K562 (cell line): Measurements from ENCODE around the gene SPEF1. TPM values are rescaled to one million over a fixed set of nuclear protein-coding genes. Genes with fewer than 3 reads are reported as not detected.

Experiments
- FOXM1 ChIP-seq, 2 experiments: fragments of 450-650 bp in 1 of 2; sonication (generic) in 1 of 2; formaldehyde crosslinking in 1 of 2; IDR thresholded peaks; 2 replicates each; pipeline versions ENCODE4 v1.6.1 to v1.9.0; 2017 to 2022; ENCODE audit warnings: low read depth in 2 of 2, mild to moderate bottlenecking in 2 of 2, missing genetic modification reagents in 1 of 2, moderate library complexity in 1 of 2
- HES1 ChIP-seq: fragments of 450-650 bp; IDR thresholded peaks from 2 replicates; pipeline ENCODE4 v1.6.1; 2016; ENCODE audit warnings: low read depth, mild to moderate bottlenecking, moderate library complexity
- KLF10 ChIP-seq: fragments of 250-450 bp; sonication (Bioruptor Pico); IDR thresholded peaks from 2 replicates; pipeline ENCODE4 v1.6.1; 2021; ENCODE audit warnings: matching md5 sums
- MBD2 ChIP-seq: sonication (generic); IDR thresholded peaks from 2 replicates; pipeline ENCODE4 v1.6.1; 2016; ENCODE audit warnings: low read depth, borderline replicate concordance
- MTA1 ChIP-seq: fragments of 450-650 bp; IDR thresholded peaks from 2 replicates; pipeline ENCODE4 v1.6.1; 2017; ENCODE audit warnings: borderline replicate concordance
- NONO ChIP-seq, 2 experiments: fragments of 200-400 bp in 1 of 2; fragments of 450-650 bp in 1 of 2; formaldehyde crosslinking in 1 of 2; IDR thresholded peaks; 2 replicates each; pipeline ENCODE4 v1.6.1; 2017; ENCODE audit warnings: low read depth in 2 of 2, mild to moderate bottlenecking in 2 of 2, moderate library complexity in 2 of 2, low read length in 1 of 2
- PHB ChIP-seq: fragments of 250-450 bp; sonication (Bioruptor Pico); IDR thresholded peaks from 2 replicates; pipeline ENCODE4 v1.5.0; 2021
- RBM17 ChIP-seq: fragments of 200-400 bp; formaldehyde crosslinking; IDR thresholded peaks from 2 replicates; pipeline ENCODE4 v1.6.1; 2017; ENCODE audit warnings: low read depth, mild to moderate bottlenecking, low read length, borderline replicate concordance
- RREB1 ChIP-seq: fragments of 250-450 bp; sonication (Bioruptor Pico); IDR thresholded peaks from 2 replicates; pipeline ENCODE4 v1.4.0; 2020
- SIN3A ChIP-seq, 2 experiments: fragments of 150-350 bp in 1 of 2; IDR thresholded peaks; 2 replicates each; pipeline ENCODE4 v1.6.1; 2011 to 2016; ENCODE audit warnings: borderline replicate concordance in 2 of 2, low read depth in 2 of 2, low read length in 2 of 2, mild to moderate bottlenecking in 2 of 2, moderate library complexity in 2 of 2; ENCODE audit not compliant: control insufficient read depth in 1 of 2
- SP1 ChIP-seq: sonication (generic); formaldehyde crosslinking; IDR thresholded peaks from 2 replicates; pipeline ENCODE4 v1.8.1; 2022; ENCODE audit warnings: mild to moderate bottlenecking, missing genetic modification reagents
- TAL1 ChIP-seq: fragments of 450-650 bp; IDR thresholded peaks from 2 replicates; pipeline ENCODE4 v1.6.1; 2016; ENCODE audit warnings: mild to moderate bottlenecking
- ZBED1 ChIP-seq: IDR thresholded peaks from 2 replicates; pipeline ENCODE4 v1.6.1; 2014
- ZNF184 ChIP-seq: sonication (generic); formaldehyde crosslinking; IDR thresholded peaks from 2 replicates; pipeline ENCODE4 v1.5.0; 2020; ENCODE audit warnings: missing genetic modification reagents
- ZNF507 ChIP-seq: conservative IDR thresholded peaks from 2 replicates; pipeline ENCODE4 v1.6.1; 2017; ENCODE audit warnings: missing genetic modification characterization, missing compliant biosample characterization
- ZNF551 ChIP-seq: fragments of 250-450 bp; sonication (Bioruptor Pico); IDR thresholded peaks from 2 replicates; pipeline ENCODE4 v1.5.0; 2021; ENCODE audit warnings: mild to moderate bottlenecking, moderate library complexity
- ZNF57 ChIP-seq: fragments of 450-650 bp; formaldehyde crosslinking; IDR thresholded peaks from 2 replicates; pipeline ENCODE4 v1.4.0; 2020; ENCODE audit warnings: mild to moderate bottlenecking, moderate library complexity
- ZNF696 ChIP-seq: fragments of 250-450 bp; sonication (Bioruptor Pico); conservative IDR thresholded peaks from 2 replicates; pipeline ENCODE4 v1.4.0; 2020; ENCODE audit warnings: mild to moderate bottlenecking, moderate library complexity
- polyA plus RNA-seq, 8 experiments: library from polyadenylated mRNA; depleted of rRNA in 4 of 8; stranded (reverse) in 5 of 8; unstranded in 3 of 8; fragments of >200 nt; fragmentation: Nextera tagmentation in 2 of 8; fragmentation: Illumina TruSeq in 1 of 8; extraction: Ambion mirVana in 2 of 8; extraction: Trizol in 1 of 8; gene quantifications; 2 replicates each; pipeline versions ENCODE4 v1.2.1 to v1.2.3, GENCODE V29; 2011 to 2014; ENCODE audit warnings: inconsistent platforms in 1 of 8, missing spikeins in 1 of 8
- total RNA-seq, 7 experiments: library from RNA; depleted of rRNA in 6 of 7; stranded (reverse); fragments of >200 nt in 6 of 7; fragmentation: Illumina TruSeq in 2 of 7; extraction: Trizol in 2 of 7; gene quantifications; 2 replicates each; pipeline versions ENCODE4 v1.2.1 to v1.2.3, GENCODE V29; 2011 to 2021; ENCODE audit warnings: low replicate concordance in 1 of 7
- TF ChIP-seq, protein P1 (sequence below): fragments of 450-650 bp; conservative IDR thresholded peaks from 2 replicates; pipeline ENCODE4 v1.6.1; 2016; ENCODE audit warnings: missing genetic modification characterization, low read depth, mild to moderate bottlenecking, control low read depth, missing compliant biosample characterization

The SPEF1 gene
- total and polyA plus RNA-seq, 9 of the 15 experiments (the other 6 are each of a cell fraction or from before 2014, with no cell fraction given): not detected

DNA sequence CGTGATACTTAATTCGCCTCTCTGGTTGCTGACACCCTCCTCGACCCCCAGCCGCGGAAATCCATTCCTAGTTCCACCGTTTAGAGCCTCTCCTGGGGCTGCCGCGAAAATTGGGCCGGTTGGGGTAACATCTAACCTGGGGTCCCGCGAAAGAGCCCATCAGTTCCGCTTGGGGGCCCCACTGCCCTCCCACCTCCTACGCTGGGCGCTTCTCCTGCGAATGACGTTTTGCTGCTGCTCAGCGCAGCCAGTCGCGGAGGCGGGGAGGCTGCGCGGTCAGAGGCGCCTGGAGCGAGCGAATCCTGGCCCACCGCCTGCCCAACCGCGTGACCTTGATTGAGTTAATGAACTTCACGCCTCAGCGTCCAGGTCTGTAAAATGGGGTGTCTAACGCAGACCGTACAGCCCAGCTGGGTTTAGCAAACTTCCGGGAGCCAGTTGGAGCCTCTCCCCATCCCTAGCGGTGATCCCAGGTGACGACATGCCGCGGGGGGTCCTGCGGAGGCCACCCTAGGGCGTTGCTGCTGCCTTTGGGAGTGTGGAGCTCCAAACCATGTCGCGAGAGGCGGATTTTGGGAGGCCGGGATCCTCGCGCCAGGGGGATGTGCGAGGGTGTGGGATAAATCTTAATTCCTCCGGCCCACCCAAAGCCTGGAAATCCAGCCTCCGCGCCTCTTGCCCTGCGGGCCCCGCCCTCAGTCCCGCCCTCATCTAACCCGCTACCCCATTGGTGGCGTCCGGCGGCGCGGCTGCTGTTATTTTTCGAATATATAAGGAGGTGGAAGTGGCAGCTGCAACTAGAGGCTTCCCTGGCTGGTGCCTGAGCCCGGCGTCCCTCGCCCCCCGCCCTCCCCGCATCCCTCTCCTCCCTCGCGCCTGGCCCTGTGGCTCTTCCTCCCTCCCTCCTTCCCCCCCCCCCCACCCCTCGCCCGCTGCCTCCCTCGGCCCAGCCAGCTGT is 14.5 kb upstream of the SPEF1 start, which contains the start of gene CDC25B (continued):
- TF ChIP-seq PHB (CRISPR knock-in tag): no peak
- no peak for TF ChIP-seq ZNF696 (CRISPR knock-in tag)
- TF ChIP-seq MBD2: no peak
- no peak for TF ChIP-seq ZNF507 (tag)
- no peak for TF ChIP-seq ZNF57 (CRISPR knock-in tag)
- TF ChIP-seq HES1: no peak
- no peak for TF ChIP-seq ZNF551 (CRISPR knock-in tag)
- TF ChIP-seq MTA1: 0 out of 2 replicates have a peak, but pooled peaks have one; percentile 42
- TF ChIP-seq RBM17: no peak
- no peak for TF ChIP-seq TAL1
- no peak for TF ChIP-seq RREB1 (CRISPR knock-in tag)
- peak; percentile 96 for TF ChIP-seq FOXM1 (IDR thresholded peaks at IDR 0.05; ENCODE audit: low read depth)
- TF ChIP-seq FOXM1 (CRISPR knock-in tag; IDR thresholded peaks at IDR 0.05; ENCODE audit: low read depth): peak; percentile 98; the same call in 1 of the 2 replicates
- TF ChIP-seq NONO (IDR thresholded peaks at IDR 0.05; ENCODE audit: low read depth in 2 of 2, low read length in 1 of 2): no peak
- TF ChIP-seq, protein P1, sequence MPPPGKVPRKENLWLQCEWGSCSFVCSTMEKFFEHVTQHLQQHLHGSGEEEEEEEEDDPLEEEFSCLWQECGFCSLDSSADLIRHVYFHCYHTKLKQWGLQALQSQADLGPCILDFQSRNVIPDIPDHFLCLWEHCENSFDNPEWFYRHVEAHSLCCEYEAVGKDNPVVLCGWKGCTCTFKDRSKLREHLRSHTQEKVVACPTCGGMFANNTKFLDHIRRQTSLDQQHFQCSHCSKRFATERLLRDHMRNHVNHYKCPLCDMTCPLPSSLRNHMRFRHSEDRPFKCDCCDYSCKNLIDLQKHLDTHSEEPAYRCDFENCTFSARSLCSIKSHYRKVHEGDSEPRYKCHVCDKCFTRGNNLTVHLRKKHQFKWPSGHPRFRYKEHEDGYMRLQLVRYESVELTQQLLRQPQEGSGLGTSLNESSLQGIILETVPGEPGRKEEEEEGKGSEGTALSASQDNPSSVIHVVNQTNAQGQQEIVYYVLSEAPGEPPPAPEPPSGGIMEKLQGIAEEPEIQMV (tag): no peak
- peak; percentile 24 to 71; a peak in 1 of 4 replicates for TF ChIP-seq SIN3A (IDR thresholded peaks at IDR 0.05; ENCODE audit: borderline replicate concordance in 2 of 2, control insufficient read depth in 1 of 2, low read depth in 2 of 2, low read length in 2 of 2)
- TF ChIP-seq ZBED1: no peak
- no peak for TF ChIP-seq KLF10 (CRISPR knock-in tag)
- no peak for TF ChIP-seq ZNF184 (CRISPR knock-in tag)
- peak; percentile 92 for TF ChIP-seq SP1 (CRISPR knock-in tag)
